GM20000 (cell line): Measurements from ENCODE around the gene FAM9C.
"Not testable (repeated sequence)": the region's sequence is repeated elsewhere in the genome, so short reads cannot be mapped to it uniquely, and the experiment has no call there.

Experiments
- DNase-seq: peaks from one replicate; pipeline ENCODE4 v3.0.0; 2012; ENCODE audit warnings: low spot score
- CTCF ChIP-seq: IDR thresholded peaks from 2 replicates; pipeline ENCODE4 v1.5.1; 2012; ENCODE audit warnings: mild to moderate bottlenecking, control low read depth; ENCODE audit errors: extremely low read depth, missing control alignments

FAM9C gene

GRCh38 chrX:13068651-13069050 is 24.2 kb upstream of the FAM9C start:
- DNase-seq: no peak
- no peak for TF ChIP-seq CTCF

GRCh38 chrX:13067773-13068172 is 23.4 kb upstream of the FAM9C start:
- no peak for DNase-seq

GRCh38 chrX:13066391-13066790 is 22.0 kb upstream of the FAM9C start:
- no peak for DNase-seq
- TF ChIP-seq CTCF: no peak

More at GRCh38 chrX:13067773-13068172, 23.4 kb upstream of the FAM9C start:
- no peak for TF ChIP-seq CTCF

GRCh38 chrX:13064599-13065143 is 20.3 kb upstream of the FAM9C start:
- no peak for TF ChIP-seq CTCF
- no peak for DNase-seq

GRCh38 chrX:13063124-13063523 is 18.7 kb upstream of the FAM9C start:
- not testable (repeated sequence) for DNase-seq

- DNase-seq: not testable (repeated sequence)
Measured at GRCh38 chrX:13062331-13062730, 17.9 kb upstream of the FAM9C start.

- DNase-seq: not testable (repeated sequence)
Measured at GRCh38 chrX:13061215-13061708, 16.8 kb upstream of the FAM9C start.

GRCh38 chrX:13059637-13060499 is 15.4 kb upstream of the FAM9C start:
- DNase-seq: no peak
- no peak for TF ChIP-seq CTCF

GRCh38 chrX:13055486-13055885 is 11.1 kb upstream of the FAM9C start:
- DNase-seq: no peak
- no peak for TF ChIP-seq CTCF
